Measurements from ENCODE around the gene LSP1.
"Not testable (repeated sequence)": the region's sequence is repeated elsewhere in the genome, so short reads cannot be mapped to it uniquely, and the experiment has no call there.

LSP1 gene

GRCh38 chr11:1928891-1929541 is 76.1 kb downstream of the LSP1 start:
- DNase-seq (ENCODE audit: low read depth) = no peak

GRCh38 chr11:1929621-1930461 is 77.0 kb downstream of the LSP1 start:
- no peak for DNase-seq (ENCODE audit: low read depth)

GRCh38 chr11:1930462-1930830 is 77.6 kb downstream of the LSP1 start:
- DNase-seq (ENCODE audit: low read depth) = no peak

- no peak for DNase-seq (ENCODE audit: low read depth)
Observed at GRCh38 chr11:1931341-1932104, 78.6 kb downstream of the LSP1 start.

- DNase-seq (ENCODE audit: low read depth) = no peak
Observed at GRCh38 chr11:1932105-1932480, 79.2 kb downstream of the LSP1 start.

- DNase-seq (ENCODE audit: low read depth) = no peak
Observed at GRCh38 chr11:1932681-1933080, 79.8 kb downstream of the LSP1 start.

GRCh38 chr11:1933416-1934334 is 80.8 kb downstream of the LSP1 start:
- DNase-seq (ENCODE audit: low read depth) = no peak

- DNase-seq (ENCODE audit: low read depth) = no peak
Observed at GRCh38 chr11:1934335-1935155, 81.7 kb downstream of the LSP1 start.

- no peak for DNase-seq (ENCODE audit: low read depth)
Observed at GRCh38 chr11:1935156-1936071, 82.5 kb downstream of the LSP1 start.

GRCh38 chr11:1936072-1936780 is 83.3 kb downstream of the LSP1 start:
- DNase-seq (ENCODE audit: low read depth) = no peak

GRCh38 chr11:1936781-1937615 is 84.1 kb downstream of the LSP1 start:
- no peak for DNase-seq (ENCODE audit: low read depth)

GRCh38 chr11:1937616-1938342 is 84.9 kb downstream of the LSP1 start:
- no peak for DNase-seq (ENCODE audit: low read depth)

- no peak for DNase-seq (ENCODE audit: low read depth)
Observed at GRCh38 chr11:1938343-1939005, 85.6 kb downstream of the LSP1 start.

GRCh38 chr11:1939006-1939625 is 86.2 kb downstream of the LSP1 start:
- no peak for DNase-seq (ENCODE audit: low read depth)

GRCh38 chr11:1939788-1940187 is 86.9 kb downstream of the LSP1 start:
- DNase-seq (ENCODE audit: low read depth) = not testable (repeated sequence)
